Fibroblast of skin of abdomen (primary cell): ENCODE results near the gene ZNF10. TPM values are rescaled to one million over a fixed set of nuclear protein-coding genes. Genes with fewer than 3 reads are reported as not detected.

Experiments used
- DNase-seq: peaks from one replicate; pipeline ENCODE4 v3.0.0-alpha.2; 2013
- polyA plus RNA-seq, 2 experiments: library from polyadenylated mRNA; unstranded; fragments of 120-200 nt; gene quantifications; one replicate each; pipeline ENCODE4 v1.2.1, GENCODE V29; 2013; ENCODE audit not compliant: insufficient read length in 2 of 2

ZNF10 gene
- 4.4 TPM for polyA plus RNA-seq (2013, experiment 1 of 2; ENCODE audit: insufficient read length)
- polyA plus RNA-seq (2013, experiment 2 of 2; ENCODE audit: insufficient read length), result 4.7 TPM

- DNase-seq, result peak; percentile 97
Observed at GRCh38 chr12:133130038-133130807, at the start of gene ZNF10, which contains the start of gene ZNF891. Gene ZNF10, plus strand, starts transcription at chr12:133130627. Its CDS starts 13,866 bp downstream, at chr12:133144493. Gene ZNF891, minus strand, starts transcription at chr12:133130274. Its CDS starts 8,356 bp downstream, at chr12:133121918.

- no peak for DNase-seq
Observed at GRCh38 chr12:133081159-133081780, 49.2 kb upstream of the ZNF10 start.

- no peak for DNase-seq
Observed at GRCh38 chr12:133083345-133083744, 47.1 kb upstream of the ZNF10 start.

GRCh38 chr12:133105620-133106019 lies 24.8 kb upstream of the ZNF10 start:
- no peak for DNase-seq

GRCh38 chr12:133106253-133106652 lies 24.2 kb upstream of the ZNF10 start:
- no peak for DNase-seq

- DNase-seq, result no peak
Observed at GRCh38 chr12:133107121-133107520, 23.3 kb upstream of the ZNF10 start.

GRCh38 chr12:133108150-133108549 lies 22.3 kb upstream of the ZNF10 start:
- no peak for DNase-seq

- DNase-seq, result no peak
Observed at GRCh38 chr12:133120385-133121191, 9.8 kb upstream of the ZNF10 start.

- no peak for DNase-seq
Observed at GRCh38 chr12:133124674-133125073, 5.8 kb upstream of the ZNF10 start.

GRCh38 chr12:133129368-133130037 lies 924 bp upstream of the ZNF10 start:
- DNase-seq, result no peak

- DNase-seq, result no peak
Observed at GRCh38 chr12:133130808-133131128, 341 bp downstream of the ZNF10 start.

- no peak for DNase-seq
Observed at GRCh38 chr12:133135747-133136146, 5.3 kb downstream of the ZNF10 start.

- no peak for DNase-seq
Observed at GRCh38 chr12:133145981-133146380, 15.6 kb downstream of the ZNF10 start.

GRCh38 chr12:133156125-133156690 lies 25.8 kb downstream of the ZNF10 start:
- DNase-seq, result no peak

GRCh38 chr12:133165776-133166175 lies 35.3 kb downstream of the ZNF10 start:
- DNase-seq, result no peak

GRCh38 chr12:133172491-133172890 lies 42.1 kb downstream of the ZNF10 start:
- DNase-seq, result no peak

- no peak for DNase-seq
Observed at GRCh38 chr12:133174901-133175300, 44.5 kb downstream of the ZNF10 start.

GRCh38 chr12:133180669-133181068 lies 50.2 kb downstream of the ZNF10 start:
- no peak for DNase-seq

GRCh38 chr12:133181238-133181959 lies 51.0 kb downstream of the ZNF10 start, which contains the start of gene ZNF268:
Gene ZNF268, plus strand, starts transcription at chr12:133181495. Its CDS starts 503 bp downstream, at chr12:133181998.
- peak; percentile 91 for DNase-seq

GRCh38 chr12:133190176-133190575 lies 59.7 kb downstream of the ZNF10 start:
- no peak for DNase-seq

GRCh38 chr12:133192847-133193246 lies 62.4 kb downstream of the ZNF10 start:
- DNase-seq, result no peak
